ENCODE data around the gene RSU1.

Gene RSU1

DNA sequence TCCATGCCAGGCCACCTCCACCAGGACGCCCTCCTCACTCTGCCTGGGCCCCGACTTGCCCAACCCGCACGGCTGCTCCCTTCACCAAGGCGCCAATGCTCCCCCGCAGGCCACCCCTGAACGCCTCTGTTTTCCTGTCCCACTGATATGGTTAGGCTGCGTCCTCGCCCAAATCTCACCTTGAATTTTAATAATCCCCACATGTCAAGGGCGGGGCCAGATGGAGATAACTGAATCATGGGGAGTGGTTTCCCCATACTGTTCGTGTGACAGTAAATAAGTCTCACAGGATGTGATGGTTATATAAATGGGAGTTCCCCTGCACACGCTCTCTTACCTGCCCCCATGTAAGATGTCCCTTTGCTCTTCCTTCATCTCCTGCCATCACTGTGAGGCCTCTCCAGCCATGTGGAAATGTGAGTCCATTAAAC lies 29.8 kb downstream of the RSU1 start:
- Histone ChIP-seq H3K36me3 (ENCODE audit: control insufficient read depth, insufficient read depth, low read length) (no peaks in the 10 kb centered on the region), H3K4me3 (ENCODE audit: low read depth, low read length) (no peak overlapping the region), H3K9ac (ENCODE audit: low read depth, low read length) (no peak overlapping the region), H3K9me3 (ENCODE audit: control insufficient read depth, insufficient read depth, low read length) (no peaks in the 10 kb centered on the region), H3K27ac (ENCODE audit: low read depth, low read length) (no peak overlapping the region), H3K27me3 (ENCODE audit: control insufficient read depth, insufficient read depth, low read length) (no peaks in the 10 kb centered on the region), H3K4me1 (ENCODE audit: control insufficient read depth, insufficient read depth, low read length) (no peaks in the 10 kb centered on the region)

DNA sequence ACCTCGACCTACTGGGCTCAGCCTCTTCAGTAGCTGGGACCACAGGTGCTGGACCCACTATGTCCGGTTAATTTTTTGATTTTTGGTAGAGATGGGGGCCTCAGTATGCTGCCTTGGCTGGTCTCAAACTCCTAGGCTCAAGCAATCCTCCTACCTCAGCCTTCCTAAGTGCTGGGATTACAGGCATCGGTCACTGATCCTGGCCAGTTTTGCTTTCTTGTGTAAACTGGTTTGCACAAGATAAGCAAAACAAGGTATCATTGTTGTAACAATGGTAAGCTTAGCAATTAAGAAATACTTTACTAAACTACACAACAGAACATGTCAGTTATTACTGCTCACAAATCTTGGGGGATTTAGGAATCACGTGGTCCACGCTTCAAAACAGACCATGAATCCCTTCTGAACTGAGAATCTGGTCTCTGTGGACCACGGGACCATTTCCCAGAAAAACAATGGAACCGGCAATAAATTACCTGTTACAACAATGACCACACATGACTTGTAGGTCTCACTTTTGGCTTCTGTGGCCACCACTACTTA lies 36.8 kb downstream of the RSU1 start:
- no peaks in the 10 kb centered on the region for H3K9me3 ChIP-seq (ENCODE audit: control insufficient read depth, insufficient read depth, low read length)
- no peaks in the 10 kb centered on the region for H3K36me3 ChIP-seq (ENCODE audit: control insufficient read depth, insufficient read depth, low read length)
- peaks cover 25% of the 10 kb centered on the region for H3K4me1 ChIP-seq (ENCODE audit: control insufficient read depth, insufficient read depth, low read length)
- no peaks in the 10 kb centered on the region for H3K27me3 ChIP-seq (ENCODE audit: control insufficient read depth, insufficient read depth, low read length)
- no peak overlapping the region for H3K27ac ChIP-seq (ENCODE audit: low read depth, low read length)
- H3K9ac ChIP-seq (ENCODE audit: low read depth, low read length), result no peak overlapping the region
- no peak overlapping the region for H3K4me3 ChIP-seq (ENCODE audit: low read depth, low read length)

DNA sequence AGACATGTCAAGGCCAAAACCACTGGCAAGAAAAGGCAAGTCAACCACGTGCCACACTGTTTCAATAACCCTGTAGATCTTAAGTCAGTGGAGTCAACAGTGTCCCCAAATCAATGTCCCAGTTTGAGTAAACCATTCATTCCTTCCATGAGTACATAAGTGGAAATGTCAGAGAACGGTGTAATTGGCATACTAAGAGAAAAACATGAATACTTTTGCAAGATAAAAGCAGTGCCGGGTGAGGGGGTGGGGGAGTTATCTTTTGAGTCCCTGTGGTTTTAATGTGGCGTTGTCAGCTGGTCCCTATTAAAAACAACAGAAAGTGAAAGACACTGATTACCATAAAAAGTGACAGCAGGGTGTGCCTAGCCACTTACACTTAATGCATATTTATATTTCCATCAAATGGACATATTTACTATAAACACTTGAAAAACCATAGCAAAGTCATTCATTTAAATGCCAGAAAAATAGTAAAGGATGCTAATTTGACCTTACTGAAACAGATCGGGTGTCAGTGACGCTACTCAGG lies 37.8 kb downstream of the RSU1 start:
- H3K9ac ChIP-seq (ENCODE audit: low read depth, low read length), result no peak overlapping the region
- H3K27ac ChIP-seq (ENCODE audit: low read depth, low read length), result no peak overlapping the region
- no peaks in the 10 kb centered on the region for H3K9me3 ChIP-seq (ENCODE audit: control insufficient read depth, insufficient read depth, low read length)
- peak overlapping the region; percentile 10; the same call in 1 of the 2 replicates for H3K4me3 ChIP-seq (ENCODE audit: low read depth, low read length)
- no peaks in the 10 kb centered on the region for H3K36me3 ChIP-seq (ENCODE audit: control insufficient read depth, insufficient read depth, low read length)
- no peaks in the 10 kb centered on the region for H3K27me3 ChIP-seq (ENCODE audit: control insufficient read depth, insufficient read depth, low read length)
- H3K4me1 ChIP-seq (ENCODE audit: control insufficient read depth, insufficient read depth, low read length), result peaks cover 25% of the 10 kb centered on the region

DNA sequence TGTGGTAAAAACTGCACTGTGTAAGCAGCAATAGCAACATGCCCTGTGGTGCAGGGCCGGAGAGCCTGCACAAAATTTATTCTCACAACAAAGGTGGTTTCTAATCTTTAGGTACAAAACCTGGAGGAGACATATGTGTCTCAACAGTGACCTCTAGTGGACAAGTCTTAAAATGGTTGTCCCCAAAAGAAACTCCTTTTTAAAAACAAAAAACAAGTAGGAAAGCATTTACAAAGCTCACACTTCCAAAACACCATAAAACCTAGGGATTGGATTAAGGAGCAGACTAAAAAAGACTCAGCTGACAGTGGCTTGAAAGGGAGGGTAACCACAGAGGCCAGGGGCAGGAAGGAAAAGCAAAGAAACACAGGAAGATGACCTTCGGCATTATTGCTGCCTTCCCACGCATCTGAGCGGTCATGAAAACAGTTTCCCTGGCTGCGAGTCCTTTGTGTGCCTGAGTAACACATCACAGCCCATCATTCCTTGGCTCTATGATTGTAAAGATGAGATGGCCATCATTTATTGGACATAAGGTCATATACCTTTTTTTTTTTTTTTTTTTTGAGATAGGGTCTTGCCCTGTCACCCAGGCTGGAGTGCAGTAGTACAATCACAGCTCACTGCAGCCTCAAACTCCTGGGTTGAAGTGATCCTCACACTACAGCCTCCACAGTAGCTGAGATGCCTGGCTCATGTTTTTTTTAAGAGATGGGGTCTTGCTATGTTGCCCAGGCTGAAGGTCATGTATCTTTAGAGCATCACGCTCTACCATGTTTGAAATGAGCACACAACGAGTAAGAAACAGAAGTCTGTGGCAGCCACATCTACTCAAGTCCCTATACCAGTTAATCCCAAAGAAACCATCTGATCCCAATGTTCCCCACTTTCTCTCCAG lies 39.5 kb downstream of the RSU1 start:
- H3K4me1 ChIP-seq (ENCODE audit: control insufficient read depth, insufficient read depth, low read length), result peaks cover 25% of the 10 kb centered on the region
- H3K27me3 ChIP-seq (ENCODE audit: control insufficient read depth, insufficient read depth, low read length), result no peaks in the 10 kb centered on the region
- H3K27ac ChIP-seq (ENCODE audit: low read depth, low read length), result no peak overlapping the region
- no peak overlapping the region for H3K4me3 ChIP-seq (ENCODE audit: low read depth, low read length)
- H3K9me3 ChIP-seq (ENCODE audit: control insufficient read depth, insufficient read depth, low read length), result no peaks in the 10 kb centered on the region
- H3K9ac ChIP-seq (ENCODE audit: low read depth, low read length), result no peak overlapping the region
- no peaks in the 10 kb centered on the region for H3K36me3 ChIP-seq (ENCODE audit: control insufficient read depth, insufficient read depth, low read length)

DNA sequence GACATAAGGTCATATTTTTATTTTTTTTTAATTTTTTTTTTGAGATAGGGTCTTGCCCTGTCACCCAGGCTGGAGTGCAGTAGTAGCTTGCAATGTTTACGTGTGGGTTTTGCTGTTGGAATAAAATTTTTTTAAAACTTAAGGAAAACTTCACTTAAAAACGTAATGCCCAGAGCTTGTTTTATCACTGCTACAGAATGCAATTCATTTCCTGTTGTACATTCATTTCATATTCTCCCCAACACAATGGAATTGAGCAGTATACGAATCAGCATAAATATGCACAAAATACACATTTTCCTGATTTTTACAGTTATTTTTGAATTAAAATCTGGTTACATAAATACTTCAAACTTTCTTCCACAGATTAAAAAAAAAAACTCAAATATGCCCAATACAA lies 40.3 kb downstream of the RSU1 start:
- Histone ChIP-seq H3K4me3 (ENCODE audit: low read depth, low read length) (no peak overlapping the region), H3K4me1 (ENCODE audit: control insufficient read depth, insufficient read depth, low read length) (peaks cover 25% of the 10 kb centered on the region), H3K9me3 (ENCODE audit: control insufficient read depth, insufficient read depth, low read length) (no peaks in the 10 kb centered on the region), H3K27ac (ENCODE audit: low read depth, low read length) (no peak overlapping the region), H3K36me3 (ENCODE audit: control insufficient read depth, insufficient read depth, low read length) (no peaks in the 10 kb centered on the region), H3K27me3 (ENCODE audit: control insufficient read depth, insufficient read depth, low read length) (no peaks in the 10 kb centered on the region), H3K9ac (ENCODE audit: low read depth, low read length) (no peak overlapping the region)

DNA sequence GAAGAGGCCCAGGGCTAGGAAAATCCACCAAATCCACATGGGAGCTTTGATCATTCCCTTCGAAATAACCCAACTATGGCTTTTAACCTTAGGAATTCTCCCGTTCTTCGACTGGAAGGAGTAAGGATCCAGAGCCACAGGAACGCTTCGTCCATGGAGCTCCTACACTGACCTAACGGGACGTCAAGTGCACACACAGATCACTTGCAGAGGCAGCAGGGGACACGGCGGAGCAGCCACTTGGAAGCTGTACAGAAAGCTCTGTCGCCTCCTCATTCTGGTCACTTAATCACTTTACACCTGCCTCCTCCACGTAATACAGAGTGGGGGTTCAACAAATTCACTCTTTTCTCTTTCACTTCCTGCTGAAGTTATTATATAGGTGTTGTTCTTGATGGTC lies 43.9 kb downstream of the RSU1 start:
- Histone ChIP-seq H3K4me1 (ENCODE audit: control insufficient read depth, insufficient read depth, low read length) (peaks cover 6% of the 10 kb centered on the region), H3K27ac (ENCODE audit: low read depth, low read length) (no peak overlapping the region), H3K9ac (ENCODE audit: low read depth, low read length) (no peak overlapping the region), H3K9me3 (ENCODE audit: control insufficient read depth, insufficient read depth, low read length) (no peaks in the 10 kb centered on the region), H3K27me3 (ENCODE audit: control insufficient read depth, insufficient read depth, low read length) (no peaks in the 10 kb centered on the region), H3K4me3 (ENCODE audit: low read depth, low read length) (no peak overlapping the region), H3K36me3 (ENCODE audit: control insufficient read depth, insufficient read depth, low read length) (no peaks in the 10 kb centered on the region)

DNA sequence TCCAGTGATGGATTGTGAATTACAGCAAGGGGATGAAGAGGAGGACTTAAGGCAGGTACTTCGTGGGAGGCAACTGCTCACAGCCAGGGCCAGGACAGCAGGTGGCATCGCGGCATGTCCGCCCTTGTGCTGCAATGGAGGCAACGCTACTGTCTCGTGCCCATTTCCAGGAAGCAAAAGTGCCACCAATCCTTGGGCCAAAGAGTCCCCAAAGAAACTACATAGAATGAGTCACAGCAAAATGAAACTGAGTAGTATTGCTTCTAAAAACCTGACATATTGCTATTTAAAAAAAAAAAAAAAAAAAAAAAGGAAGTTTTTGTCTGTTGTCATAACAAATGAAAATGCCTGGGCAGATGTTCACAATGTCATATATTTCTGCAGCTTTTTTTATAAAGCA lies 46.6 kb downstream of the RSU1 start:
- no peaks in the 10 kb centered on the region for H3K27me3 ChIP-seq (ENCODE audit: control insufficient read depth, insufficient read depth, low read length)
- no peak overlapping the region for H3K9ac ChIP-seq (ENCODE audit: low read depth, low read length)
- H3K4me3 ChIP-seq (ENCODE audit: low read depth, low read length), result no peak overlapping the region
- no peaks in the 10 kb centered on the region for H3K4me1 ChIP-seq (ENCODE audit: control insufficient read depth, insufficient read depth, low read length)
- H3K36me3 ChIP-seq (ENCODE audit: control insufficient read depth, insufficient read depth, low read length), result no peaks in the 10 kb centered on the region
- H3K27ac ChIP-seq (ENCODE audit: low read depth, low read length), result no peak overlapping the region
- H3K9me3 ChIP-seq (ENCODE audit: control insufficient read depth, insufficient read depth, low read length), result no peaks in the 10 kb centered on the region

DNA sequence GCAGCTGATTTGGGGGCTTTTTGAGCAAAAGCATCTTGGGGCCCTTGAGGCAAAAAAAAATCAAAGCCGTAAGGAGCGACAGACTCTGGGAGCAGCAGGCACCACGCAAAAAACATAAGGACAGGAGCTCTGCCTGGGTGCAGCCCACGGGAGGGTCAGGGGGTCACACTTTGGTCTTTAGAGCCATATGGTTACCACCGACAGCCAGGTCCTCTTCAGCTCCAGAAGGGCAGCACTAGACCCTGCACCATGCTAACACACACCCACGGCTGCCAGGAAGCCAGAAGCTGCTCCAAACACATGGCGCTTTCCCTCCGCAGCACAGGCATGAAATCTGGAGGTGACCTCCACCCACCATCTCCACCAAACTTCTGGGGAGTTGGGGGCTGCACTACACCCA lies 47.1 kb downstream of the RSU1 start:
- no peak overlapping the region for H3K4me3 ChIP-seq (ENCODE audit: low read depth, low read length)
- no peaks in the 10 kb centered on the region for H3K9me3 ChIP-seq (ENCODE audit: control insufficient read depth, insufficient read depth, low read length)
- no peak overlapping the region for H3K27ac ChIP-seq (ENCODE audit: low read depth, low read length)
- H3K27me3 ChIP-seq (ENCODE audit: control insufficient read depth, insufficient read depth, low read length), result no peaks in the 10 kb centered on the region
- H3K4me1 ChIP-seq (ENCODE audit: control insufficient read depth, insufficient read depth, low read length), result no peaks in the 10 kb centered on the region
- no peak overlapping the region for H3K9ac ChIP-seq (ENCODE audit: low read depth, low read length)
- H3K36me3 ChIP-seq (ENCODE audit: control insufficient read depth, insufficient read depth, low read length), result no peaks in the 10 kb centered on the region

DNA sequence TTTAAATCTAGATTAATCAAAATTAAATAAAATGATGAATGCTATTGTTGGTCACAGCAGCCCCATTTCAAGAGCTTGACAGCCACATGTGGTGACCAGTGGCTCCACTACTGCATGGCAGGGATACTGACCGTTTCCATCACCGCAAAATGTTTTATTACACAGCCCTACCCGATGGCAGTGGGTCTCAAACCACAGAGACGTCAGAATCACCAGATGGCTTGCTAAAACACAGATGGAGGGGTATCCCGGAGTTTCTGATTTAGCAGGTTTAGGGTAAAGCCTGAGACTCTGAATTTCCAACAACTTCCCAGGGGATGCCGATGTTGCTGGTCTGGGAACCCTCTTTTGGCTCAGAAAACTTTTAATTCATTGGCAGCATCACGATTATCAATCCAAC lies 47.9 kb downstream of the RSU1 start:
- Histone ChIP-seq H3K27me3 (ENCODE audit: control insufficient read depth, insufficient read depth, low read length) (no peaks in the 10 kb centered on the region), H3K9me3 (ENCODE audit: control insufficient read depth, insufficient read depth, low read length) (no peaks in the 10 kb centered on the region), H3K36me3 (ENCODE audit: control insufficient read depth, insufficient read depth, low read length) (no peaks in the 10 kb centered on the region), H3K4me1 (ENCODE audit: control insufficient read depth, insufficient read depth, low read length) (no peaks in the 10 kb centered on the region), H3K4me3 (ENCODE audit: low read depth, low read length) (no peak overlapping the region), H3K27ac (ENCODE audit: low read depth, low read length) (no peak overlapping the region), H3K9ac (ENCODE audit: low read depth, low read length) (no peak overlapping the region)

DNA sequence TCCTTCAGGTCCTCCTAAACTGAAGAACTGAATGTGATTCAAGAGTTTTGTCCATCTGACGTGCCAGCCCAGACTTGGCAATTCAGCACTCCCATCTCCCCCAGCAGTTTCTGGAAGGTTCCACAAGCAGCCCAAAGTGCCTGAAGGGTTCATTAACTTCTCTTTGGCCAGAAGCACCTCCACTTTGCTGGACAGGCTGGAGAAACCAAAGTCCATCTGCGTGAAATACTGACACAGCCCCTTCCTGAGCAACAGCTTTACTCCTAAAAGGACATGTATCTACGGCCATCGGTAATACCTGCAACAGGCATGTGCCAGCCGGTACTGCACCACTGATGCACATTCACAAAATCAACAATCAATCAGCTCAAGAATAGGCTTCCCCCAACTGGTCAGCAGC lies 48.5 kb downstream of the RSU1 start:
- no peaks in the 10 kb centered on the region for H3K9me3 ChIP-seq (ENCODE audit: control insufficient read depth, insufficient read depth, low read length)
- H3K27me3 ChIP-seq (ENCODE audit: control insufficient read depth, insufficient read depth, low read length), result no peaks in the 10 kb centered on the region
- H3K27ac ChIP-seq (ENCODE audit: low read depth, low read length), result no peak overlapping the region
- no peaks in the 10 kb centered on the region for H3K36me3 ChIP-seq (ENCODE audit: control insufficient read depth, insufficient read depth, low read length)
- no peaks in the 10 kb centered on the region for H3K4me1 ChIP-seq (ENCODE audit: control insufficient read depth, insufficient read depth, low read length)
- H3K4me3 ChIP-seq (ENCODE audit: low read depth, low read length), result no peak overlapping the region
- H3K9ac ChIP-seq (ENCODE audit: low read depth, low read length), result no peak overlapping the region

All from HUES48 (cell line).